Fibroblast of mammary gland (primary cell): ENCODE results near the gene FOXJ2.
"Not testable (repeated sequence)": the region's sequence is repeated elsewhere in the genome, so short reads cannot be mapped to it uniquely, and the experiment has no call there.

Source experiments
- DNase-seq: peaks from one replicate; pipeline ENCODE4 v3.0.0-alpha.2; 2010; ENCODE audit warnings: low read depth
- H3K4me3 ChIP-seq: 2 replicates; pipeline ENCODE4 v1.5.1; 2011; ENCODE audit warnings: low read depth, mild to moderate bottlenecking, low read length, moderate library complexity; ENCODE audit not compliant: control insufficient read depth
- CTCF ChIP-seq: conservative IDR thresholded peaks from 2 replicates; pipeline ENCODE4 v1.5.1; 2011; ENCODE audit warnings: low read depth, low read length, inconsistent platforms; ENCODE audit not compliant: control insufficient read depth, insufficient read depth

The FOXJ2 gene

GRCh38 chr12:7994731-7995205 is 37.7 kb upstream of the FOXJ2 start:
- H3K4me3 ChIP-seq = peak overlapping the region; percentile 14
- no peak for TF ChIP-seq CTCF
- DNase-seq = peak; percentile 99

GRCh38 chr12:7995266-7995963 is 37.1 kb upstream of the FOXJ2 start:
- peak overlapping the region; percentile 37 for H3K4me3 ChIP-seq
- peak; percentile 73 for TF ChIP-seq CTCF

GRCh38 chr12:8000827-8001226 is 31.7 kb upstream of the FOXJ2 start:
- not testable (repeated sequence) for H3K4me3 ChIP-seq
- peak; percentile 12 for DNase-seq

More at GRCh38 chr12:7995266-7995963, 37.1 kb upstream of the FOXJ2 start:
- DNase-seq = peak; percentile 92

- not testable (repeated sequence) for H3K4me3 ChIP-seq
- peak; percentile 46 for DNase-seq
Observed at GRCh38 chr12:8001496-8001895, 31.0 kb upstream of the FOXJ2 start.

GRCh38 chr12:8004897-8005296 is 27.6 kb upstream of the FOXJ2 start:
- not testable (repeated sequence) for H3K4me3 ChIP-seq, DNase-seq

GRCh38 chr12:8011331-8011730 is 21.2 kb upstream of the FOXJ2 start:
- DNase-seq = no peak
- H3K4me3 ChIP-seq = no peak overlapping the region
- no peak for TF ChIP-seq CTCF

- no peak overlapping the region for H3K4me3 ChIP-seq
- DNase-seq = no peak
- TF ChIP-seq CTCF = no peak
Observed at GRCh38 chr12:8012651-8013309, 19.7 kb upstream of the FOXJ2 start.

- no peak overlapping the region for H3K4me3 ChIP-seq
- no peak for DNase-seq
- no peak for TF ChIP-seq CTCF
Observed at GRCh38 chr12:8014836-8015235, 17.7 kb upstream of the FOXJ2 start.

- not testable (repeated sequence) for DNase-seq, H3K4me3 ChIP-seq
Observed at GRCh38 chr12:8018213-8018612, 14.3 kb upstream of the FOXJ2 start.
